GM12872 (cell line): ENCODE measurements around the gene MEMO1.

Source experiments
- TF ChIP-seq, protein P1 (sequence below): IDR thresholded peaks from 3 replicates; pipeline ENCODE4 v1.5.1; 2011; ENCODE audit warnings: low read depth, mild to moderate bottlenecking, low read length, moderate library complexity; ENCODE audit not compliant: insufficient read depth

The MEMO1 gene

DNA sequence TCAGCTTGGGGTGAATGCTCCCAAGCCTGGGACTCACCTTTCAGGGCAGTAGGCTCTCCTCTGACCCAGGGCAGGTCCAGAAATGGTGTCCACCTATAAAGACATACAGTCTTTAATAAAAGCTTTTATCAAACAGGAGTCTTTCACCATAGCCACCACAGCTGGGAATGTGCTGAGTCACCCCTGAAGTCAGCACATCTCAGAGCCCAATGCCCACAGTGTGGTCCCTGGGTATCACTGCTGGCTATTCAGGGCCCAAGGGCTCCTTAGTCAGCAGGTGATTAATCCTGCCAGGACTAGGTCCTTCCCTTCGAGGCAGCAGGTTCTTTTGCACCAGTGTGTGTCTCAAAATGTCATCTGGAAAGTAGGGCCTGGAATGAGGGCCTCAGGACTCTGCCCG lies 181.9 kb downstream of the MEMO1 start:
- TF ChIP-seq, protein P1, sequence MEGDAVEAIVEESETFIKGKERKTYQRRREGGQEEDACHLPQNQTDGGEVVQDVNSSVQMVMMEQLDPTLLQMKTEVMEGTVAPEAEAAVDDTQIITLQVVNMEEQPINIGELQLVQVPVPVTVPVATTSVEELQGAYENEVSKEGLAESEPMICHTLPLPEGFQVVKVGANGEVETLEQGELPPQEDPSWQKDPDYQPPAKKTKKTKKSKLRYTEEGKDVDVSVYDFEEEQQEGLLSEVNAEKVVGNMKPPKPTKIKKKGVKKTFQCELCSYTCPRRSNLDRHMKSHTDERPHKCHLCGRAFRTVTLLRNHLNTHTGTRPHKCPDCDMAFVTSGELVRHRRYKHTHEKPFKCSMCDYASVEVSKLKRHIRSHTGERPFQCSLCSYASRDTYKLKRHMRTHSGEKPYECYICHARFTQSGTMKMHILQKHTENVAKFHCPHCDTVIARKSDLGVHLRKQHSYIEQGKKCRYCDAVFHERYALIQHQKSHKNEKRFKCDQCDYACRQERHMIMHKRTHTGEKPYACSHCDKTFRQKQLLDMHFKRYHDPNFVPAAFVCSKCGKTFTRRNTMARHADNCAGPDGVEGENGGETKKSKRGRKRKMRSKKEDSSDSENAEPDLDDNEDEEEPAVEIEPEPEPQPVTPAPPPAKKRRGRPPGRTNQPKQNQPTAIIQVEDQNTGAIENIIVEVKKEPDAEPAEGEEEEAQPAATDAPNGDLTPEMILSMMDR: no peak

DNA sequence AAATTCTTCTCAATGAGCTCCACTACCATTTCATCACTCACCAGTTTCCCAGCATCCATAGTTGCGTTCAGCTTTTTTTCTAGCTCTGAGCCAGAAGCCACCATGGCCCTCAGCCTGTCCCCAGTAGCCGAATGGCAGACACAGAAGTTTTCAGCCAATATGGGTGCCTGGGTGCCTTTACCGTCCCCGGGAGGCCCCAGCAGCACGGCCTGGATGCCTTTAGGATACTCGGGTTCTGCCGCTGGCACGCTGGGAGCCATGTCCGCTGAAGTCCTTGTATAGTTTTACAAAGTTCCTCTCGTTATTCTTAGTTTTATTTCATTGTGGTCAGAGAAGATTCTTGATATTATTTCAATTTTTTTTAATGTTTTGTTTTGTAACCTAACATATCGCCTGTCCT lies 187.2 kb downstream of the MEMO1 start:
- TF ChIP-seq, protein P1: no peak

DNA sequence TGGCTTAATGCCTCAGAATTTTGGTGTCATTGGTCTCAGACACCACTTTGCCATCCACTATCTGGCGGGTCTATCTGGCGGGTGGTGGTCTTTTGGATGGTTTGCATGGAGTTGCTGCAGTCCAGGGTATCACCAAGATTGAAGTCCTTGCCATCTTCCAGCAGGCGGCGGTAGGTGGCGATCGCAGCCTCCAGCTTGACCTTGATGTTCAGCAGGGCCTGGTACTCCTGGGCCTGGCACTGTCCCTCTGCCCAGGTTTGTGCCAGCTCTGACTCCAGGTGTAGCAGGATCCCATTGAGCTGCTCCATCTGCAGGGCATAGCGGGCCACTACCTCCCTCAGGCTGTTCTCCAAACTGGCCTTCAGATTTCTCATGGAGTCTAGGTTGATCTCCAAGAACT lies 188.2 kb downstream of the MEMO1 start:
- TF ChIP-seq, protein P1: no peak
